HepG2 (cell line): ENCODE data around the gene ZXDC. TPM values are rescaled to one million over a fixed set of nuclear protein-coding genes. Genes with fewer than 3 reads are reported as not detected.

Source experiments
- ATAC-seq: fragments of 200-7000 bp; cut with Tn5 transposase; 3 replicates; pipeline ENCODE4 v1.9.1; 2020; ENCODE audit warnings: mild to moderate bottlenecking, moderate library complexity
- BruUV-seq: library from RNA; stranded (reverse); fragments of 400-500 nt; replicated peaks from 2 replicates; lab custom pipeline; 2021; lab: Mats Ljungman, UMichigan
- CTCF ChIA-PET: fragments of 300-600 bp; formaldehyde crosslinking; extraction: SDS; loops from one replicate; lab custom pipeline; 2021; ENCODE audit warnings: low total read pairs, inconsistent platforms, low intra/inter-chr PET ratio; lab: Yijun Ruan, JAX
- POLR2A ChIA-PET: fragments of 350-600 bp; sonication (Branson Sonifier 250); formaldehyde crosslinking; loops from one replicate; lab custom pipeline; 2020; ENCODE audit warnings: antibody characterized with exemption, inconsistent platforms; lab: Yijun Ruan, JAX
- DNase-seq: peaks from one replicate; pipeline ENCODE4 v3.0.0-alpha.2; 2015; ENCODE audit warnings: low spot score
- FAIRE-seq: peaks from 3 replicates; lab custom pipeline; 2011; peaks lifted over from hg19 to GRCh38; lab: Jason Lieb, UNC
- H2AFZ ChIP-seq: one replicate; pipeline ENCODE4 v1.6.1; 2011; ENCODE audit warnings: low read length, inconsistent platforms
- H3K27ac ChIP-seq: fragments of 300-600 bp; 3 replicates; pipeline ENCODE4 v1.8.0; 2011; ENCODE audit warnings: mixed run types, mild to moderate bottlenecking, mixed read lengths, low read length, inconsistent platforms; ENCODE audit not compliant: insufficient read depth; ENCODE audit errors: extremely low read length
- H3K27me3 ChIP-seq, 2 experiments: fragments of 200-600 bp in 1 of 2; 2 replicates in 1 of 2; 3 replicates in 1 of 2; pipeline versions ENCODE4 v1.6.0 to v1.8.0; 2011; ENCODE audit warnings: low read length in 2 of 2, mild to moderate bottlenecking in 2 of 2, moderate library complexity in 2 of 2, inconsistent platforms in 1 of 2; ENCODE audit not compliant: insufficient read depth in 2 of 2, control insufficient read depth in 1 of 2
- H3K36me3 ChIP-seq, 2 experiments: fragments of 200-600 bp in 1 of 2; replicated peaks in 1 of 2; 2 replicates in 1 of 2; 3 replicates in 1 of 2; pipeline versions ENCODE4 v1.5.1 to v1.8.0; 2011; ENCODE audit warnings: low read length in 2 of 2, inconsistent platforms in 1 of 2; ENCODE audit not compliant: insufficient read depth in 2 of 2, control insufficient read depth in 1 of 2
- H3K4me1 ChIP-seq: 2 replicates; pipeline ENCODE4 v1.5.1; 2012; ENCODE audit warnings: low read length, inconsistent platforms; ENCODE audit not compliant: insufficient read depth
- H3K4me2 ChIP-seq: 2 replicates; pipeline ENCODE4 v1.6.0; 2011; ENCODE audit warnings: low read depth, low read length, inconsistent platforms
- H3K4me3 ChIP-seq, 3 experiments: fragments of 200-600 bp in 1 of 3; sonication (generic), shearing (Covaris generic) in 1 of 3; replicated peaks in 1 of 3; 2 replicates each; pipeline ENCODE4 v1.5.1; 2011 to 2016; ENCODE audit warnings: low read length in 3 of 3, inconsistent platforms in 2 of 3, low read depth in 2 of 3, mild to moderate bottlenecking in 2 of 3, control low read depth in 1 of 3, mixed read lengths in 1 of 3; ENCODE audit not compliant: insufficient read depth in 1 of 3
- H3K79me2 ChIP-seq: one replicate; pipeline ENCODE4 v1.6.1; 2011; ENCODE audit warnings: low read length, inconsistent platforms; ENCODE audit not compliant: insufficient read depth
- H3K9ac ChIP-seq: 2 replicates; pipeline ENCODE4 v1.6.0; 2011; ENCODE audit warnings: mild to moderate bottlenecking, low read depth, low read length, inconsistent platforms; ENCODE audit not compliant: insufficient read depth
- H3K9me3 ChIP-seq: 2 replicates; pipeline ENCODE4 v1.5.1; 2012; ENCODE audit warnings: mild to moderate bottlenecking, low read length
- H4K20me1 ChIP-seq: 2 replicates; pipeline ENCODE4 v1.6.0; 2011; ENCODE audit warnings: inconsistent platforms, mild to moderate bottlenecking, low read length, moderate library complexity; ENCODE audit not compliant: insufficient read depth
- CHD4 ChIP-seq: fragments of 200-600 bp; sonication (generic); IDR thresholded peaks from 2 replicates; pipeline ENCODE4 v1.7.0; 2017; ENCODE audit warnings: mild to moderate bottlenecking, low read length, borderline replicate concordance
- DNMT3B ChIP-seq: conservative IDR thresholded peaks from 2 replicates; pipeline ENCODE4 v1.6.1; 2016; ENCODE audit warnings: missing biosample characterization, control low read depth
- MEIS1 ChIP-seq: sonication (generic); formaldehyde crosslinking; IDR thresholded peaks from 2 replicates; pipeline ENCODE4 v1.9.0; 2021; ENCODE audit warnings: mild to moderate bottlenecking, missing genetic modification reagents, moderate library complexity, borderline replicate concordance
- SKI ChIP-seq: fragments of 450-650 bp; IDR thresholded peaks from one replicate; pipeline ENCODE4 v1.6.1; 2018; ENCODE audit warnings: mild to moderate bottlenecking; ENCODE audit not compliant: partially characterized antibody
- TBX2 ChIP-seq: sonication (generic); formaldehyde crosslinking; IDR thresholded peaks from 2 replicates; pipeline ENCODE4 v1.5.0; 2020; ENCODE audit warnings: missing genetic modification reagents, mild to moderate bottlenecking, borderline replicate concordance
- ZNF431 ChIP-seq: sonication (generic); formaldehyde crosslinking; IDR thresholded peaks from 2 replicates; pipeline ENCODE4 v1.9.0; 2022; ENCODE audit warnings: missing genetic modification reagents, low read depth, mild to moderate bottlenecking, borderline replicate concordance
- WGBS: methylation state at CpG from one replicate; pipeline ENCODE4 v1.1.6; 2017; ENCODE audit warnings: low lambda C conversion rate; 5-methylcytosine and 5-hydroxymethylcytosine counted together
- in situ Hi-C: cut with HindIII; loops from 2 replicates; pipeline ENCODE4 v1.10.0; 2017; ENCODE audit warnings: low pct_unique_long_range_greater_than_20kb; ENCODE audit not compliant: extremely low pct_ligation_motif_present
- intact Hi-C: fragments of 100-400 bp; cut with micrococcal nuclease; formaldehyde crosslinking; loops from one replicate; pipeline ENCODE4 v1.10.0; 2022; ENCODE audit not compliant: unreplicated experiment
- polyA plus RNA-seq, 8 experiments: library from polyadenylated mRNA; depleted of rRNA in 3 of 8; stranded (reverse) in 7 of 8; unstranded in 1 of 8; fragments of >200 nt; fragmentation: Illumina TruSeq in 4 of 8; extraction: Trizol in 4 of 8; gene quantifications; 2 replicates each; pipeline versions ENCODE4 v1.2.1 to v1.2.3, GENCODE V29; 2011 to 2016; ENCODE audit warnings: low read depth in 4 of 8, missing spikeins in 1 of 8, mixed read lengths in 1 of 8; ENCODE audit not compliant: insufficient read depth in 1 of 8
- total RNA-seq, 5 experiments: library from RNA; depleted of rRNA; stranded (reverse); fragments of >200 nt; fragmentation: Illumina TruSeq; extraction: Trizol; gene quantifications; 2 replicates each; pipeline ENCODE4 v1.2.3, GENCODE V29; 2016; ENCODE audit warnings: low read depth in 1 of 5

ZXDC gene
- total and polyA plus RNA-seq, 2 of the 13 experiments (the other 11 are each of a cell fraction or from before 2014, with no cell fraction given): 17.6 to 21.2 TPM

DNA sequence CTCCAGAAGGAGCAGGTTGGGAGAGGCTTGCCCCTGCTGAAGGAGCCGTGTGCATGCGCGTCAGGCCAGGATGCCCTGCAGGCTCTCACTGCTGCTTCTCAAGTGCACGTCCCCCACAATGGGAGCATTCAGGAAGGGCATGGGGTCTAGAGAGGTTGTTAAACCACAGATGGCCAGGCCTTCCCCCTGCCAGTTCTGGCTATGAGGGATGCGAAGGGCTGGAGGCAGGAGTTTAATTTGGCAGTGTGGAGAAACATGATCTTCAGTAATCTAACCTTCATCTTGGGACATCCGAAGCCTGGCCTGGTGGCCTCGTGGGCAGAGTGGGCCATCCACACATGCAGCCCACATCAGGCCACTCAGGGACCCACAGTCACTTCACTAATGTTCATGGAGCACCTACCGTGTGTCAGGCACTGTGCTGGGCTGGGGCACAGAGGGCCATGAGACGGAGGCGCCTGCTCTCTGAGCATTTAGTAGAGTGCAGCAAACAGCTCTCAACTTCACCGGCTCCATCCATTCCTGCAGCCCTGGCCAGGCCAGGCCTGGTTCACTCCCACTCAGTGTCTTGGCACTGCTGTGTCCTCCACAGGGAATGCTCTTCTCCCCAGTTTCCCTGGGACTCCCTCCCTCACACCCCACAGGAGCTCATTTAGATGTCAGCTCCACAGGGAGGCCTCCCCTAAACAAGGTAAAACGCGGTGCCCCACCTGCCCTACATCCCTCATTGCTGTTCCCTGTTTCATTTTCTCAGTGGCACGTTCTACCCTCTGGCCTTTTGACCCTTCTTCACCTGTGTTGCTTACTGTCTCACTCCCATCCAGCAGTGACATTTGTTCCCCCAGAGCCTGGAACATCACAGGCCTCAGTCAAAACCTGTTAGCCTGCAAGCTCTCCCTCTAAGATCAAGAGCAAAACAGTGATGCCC lies 77.0 kb downstream of the ZXDC start:
- CTCF ChIA-PET: no interaction called here
- FAIRE-seq (no peak), DNase-seq (no peak), ATAC-seq (no peak)
- no peak overlapping the region for H3K4me2 ChIP-seq
- H3K36me3 ChIP-seq: no peaks in the 10 kb centered on the region
- peaks cover 2 to 34% of the 10 kb centered on the region in 2 experiments; a peak in 3 of 5 replicates for H3K27me3 ChIP-seq
- no peak overlapping the region for H2AFZ ChIP-seq
- TF ChIP-seq DNMT3B (no peak), TBX2 (CRISPR knock-in tag) (no peak), SKI (no peak), ZNF431 (CRISPR knock-in tag) (no peak), MEIS1 (no peak), CHD4 (no peak)
- TF ChIP-seq, all 625 proteins: peak for 0
- 55% methylated on average over 5 of the region's 14 CpGs for WGBS
- Histone ChIP-seq H3K4me1 (no peaks in the 10 kb centered on the region), H3K9ac (no peak overlapping the region), H4K20me1 (no peaks in the 10 kb centered on the region), H3K79me2 (no peaks in the 10 kb centered on the region), H3K27ac (no peak overlapping the region), H3K4me3 (no peak overlapping the region), H3K9me3 (no peaks in the 10 kb centered on the region)
- in situ Hi-C loops: no loop called here
- POLR2A ChIA-PET: no interaction called here
- intact Hi-C loops: no loop called here
- no TSS peak for BruUV-seq
